ENCODE results near the gene RSPH6A. TPM values are rescaled to one million over a fixed set of nuclear protein-coding genes. Genes with fewer than 3 reads are reported as not detected.

The RSPH6A gene
- total RNA-seq, 2 donors from 2014 or later = not detected

DNA sequence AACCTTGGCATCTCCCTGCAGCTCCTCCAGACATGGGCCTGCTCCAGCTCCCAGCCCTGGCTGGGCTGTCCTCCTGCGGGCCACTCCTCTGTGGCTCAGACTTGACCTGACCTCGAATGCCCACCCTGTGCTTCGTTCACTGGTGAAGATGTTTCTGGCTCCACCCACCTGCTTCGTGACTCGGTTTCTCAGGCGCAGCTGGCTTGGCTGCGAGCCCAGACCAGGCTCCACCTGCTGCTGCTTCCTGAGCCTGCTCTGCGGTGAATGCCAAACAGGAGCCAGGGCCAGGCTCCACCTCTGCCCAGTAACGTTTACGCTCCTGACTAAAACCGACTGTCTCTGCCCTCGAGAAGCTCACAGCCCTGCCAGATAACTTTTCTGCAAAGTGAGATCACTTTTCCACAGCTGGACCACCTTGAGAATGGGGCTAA is 8.9 kb upstream of the RSPH6A start:
- Histone ChIP-seq H3K4me3 (no peak overlapping the region), H3K27me3 (no peaks in the 10 kb centered on the region), H3K4me1 (no peaks in the 10 kb centered on the region), H3K36me3 (peaks cover 88% of the 10 kb centered on the region), H3K27ac (no peak overlapping the region), H3K9me3 (no peaks in the 10 kb centered on the region)
- TF ChIP-seq, protein P1, sequence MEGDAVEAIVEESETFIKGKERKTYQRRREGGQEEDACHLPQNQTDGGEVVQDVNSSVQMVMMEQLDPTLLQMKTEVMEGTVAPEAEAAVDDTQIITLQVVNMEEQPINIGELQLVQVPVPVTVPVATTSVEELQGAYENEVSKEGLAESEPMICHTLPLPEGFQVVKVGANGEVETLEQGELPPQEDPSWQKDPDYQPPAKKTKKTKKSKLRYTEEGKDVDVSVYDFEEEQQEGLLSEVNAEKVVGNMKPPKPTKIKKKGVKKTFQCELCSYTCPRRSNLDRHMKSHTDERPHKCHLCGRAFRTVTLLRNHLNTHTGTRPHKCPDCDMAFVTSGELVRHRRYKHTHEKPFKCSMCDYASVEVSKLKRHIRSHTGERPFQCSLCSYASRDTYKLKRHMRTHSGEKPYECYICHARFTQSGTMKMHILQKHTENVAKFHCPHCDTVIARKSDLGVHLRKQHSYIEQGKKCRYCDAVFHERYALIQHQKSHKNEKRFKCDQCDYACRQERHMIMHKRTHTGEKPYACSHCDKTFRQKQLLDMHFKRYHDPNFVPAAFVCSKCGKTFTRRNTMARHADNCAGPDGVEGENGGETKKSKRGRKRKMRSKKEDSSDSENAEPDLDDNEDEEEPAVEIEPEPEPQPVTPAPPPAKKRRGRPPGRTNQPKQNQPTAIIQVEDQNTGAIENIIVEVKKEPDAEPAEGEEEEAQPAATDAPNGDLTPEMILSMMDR (IDR thresholded peaks at IDR 0.05) = no peak
- no peak for DNase-seq (ENCODE audit: low spot score)

DNA sequence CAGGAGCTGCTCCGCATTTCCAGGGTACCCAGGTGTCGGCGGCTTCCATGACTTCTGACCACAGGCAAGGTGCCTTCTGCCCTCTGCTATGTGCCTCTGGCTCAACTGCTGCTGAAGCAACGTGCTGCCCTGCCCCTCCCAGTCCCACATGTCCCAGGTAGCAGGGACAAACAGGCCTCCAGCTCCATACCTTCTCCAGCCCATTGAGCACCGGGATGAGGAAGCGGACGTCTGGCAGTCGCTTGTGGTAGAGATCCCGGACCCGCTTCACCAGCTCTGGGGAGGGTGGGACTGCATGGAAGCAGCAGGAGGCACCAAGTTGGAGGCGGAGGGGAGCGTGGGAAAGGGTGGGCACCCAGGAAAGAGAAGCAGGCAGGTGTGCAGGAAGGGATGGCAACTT is 8.1 kb upstream of the RSPH6A start:
- H3K36me3 ChIP-seq = peaks cover 80% of the 10 kb centered on the region
- no peak for DNase-seq (ENCODE audit: low spot score)
- TF ChIP-seq, protein P1 (IDR thresholded peaks at IDR 0.05) = no peak
- no peaks in the 10 kb centered on the region for H3K9me3 ChIP-seq
- no peaks in the 10 kb centered on the region for H3K4me1 ChIP-seq
- no peak overlapping the region for H3K27ac ChIP-seq
- H3K27me3 ChIP-seq = no peaks in the 10 kb centered on the region
- H3K4me3 ChIP-seq = no peak overlapping the region

DNA sequence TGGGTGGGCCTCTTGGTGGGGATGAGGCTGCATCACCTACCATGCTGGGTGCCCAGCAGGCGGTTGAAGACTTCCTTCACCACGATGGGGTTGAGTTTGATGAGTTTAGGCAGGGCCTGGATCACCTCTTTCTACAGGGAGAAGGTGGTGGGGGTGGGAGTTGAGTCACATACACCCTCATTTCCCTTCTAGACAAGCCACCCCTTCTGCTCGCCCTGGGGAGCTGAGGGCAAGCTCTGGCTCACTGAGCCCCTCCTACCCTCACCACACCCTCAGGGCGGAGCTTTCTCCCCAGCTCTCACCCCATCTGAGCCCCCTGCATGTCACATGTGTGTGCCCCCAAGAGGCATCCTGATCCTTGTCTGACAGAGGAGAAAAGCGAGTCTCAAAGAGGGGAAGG is 7.6 kb upstream of the RSPH6A start:
- no peaks in the 10 kb centered on the region for H3K9me3 ChIP-seq
- no peak overlapping the region for H3K4me3 ChIP-seq
- DNase-seq (ENCODE audit: low spot score) = no peak
- H3K27ac ChIP-seq = no peak overlapping the region
- peaks cover 75% of the 10 kb centered on the region for H3K36me3 ChIP-seq
- TF ChIP-seq, protein P1 (IDR thresholded peaks at IDR 0.05) = no peak
- H3K4me1 ChIP-seq = no peaks in the 10 kb centered on the region
- no peaks in the 10 kb centered on the region for H3K27me3 ChIP-seq

DNA sequence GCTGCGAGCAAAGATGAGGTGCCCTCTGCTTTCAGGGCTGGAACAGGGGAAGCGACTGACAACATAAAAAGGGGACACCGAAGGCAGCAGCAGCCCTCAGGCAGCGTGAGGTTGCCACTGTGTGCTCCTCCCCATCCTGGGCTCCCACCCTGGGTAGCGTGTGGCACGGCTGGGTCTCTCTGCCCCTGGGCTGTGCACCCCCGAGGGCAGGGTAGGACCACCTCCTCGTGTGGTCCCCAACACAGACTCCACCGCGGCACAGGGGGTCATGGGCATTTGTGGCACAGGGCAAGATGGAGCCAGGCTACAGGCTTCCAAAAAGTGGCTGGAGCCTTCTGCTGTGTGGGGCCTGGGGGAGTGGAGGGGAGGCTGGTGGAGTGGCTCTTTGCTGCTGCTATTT is 6.5 kb upstream of the RSPH6A start:
- Histone ChIP-seq H3K27me3 (no peaks in the 10 kb centered on the region), H3K36me3 (peaks cover 63% of the 10 kb centered on the region), H3K4me3 (no peak overlapping the region), H3K27ac (no peak overlapping the region), H3K4me1 (peaks cover 0 to 5% of the 10 kb centered on the region in 2 donors), H3K9me3 (no peaks in the 10 kb centered on the region)
- DNase-seq (ENCODE audit: low spot score) = no peak
- TF ChIP-seq, protein P1 (IDR thresholded peaks at IDR 0.05) = no peak

DNA sequence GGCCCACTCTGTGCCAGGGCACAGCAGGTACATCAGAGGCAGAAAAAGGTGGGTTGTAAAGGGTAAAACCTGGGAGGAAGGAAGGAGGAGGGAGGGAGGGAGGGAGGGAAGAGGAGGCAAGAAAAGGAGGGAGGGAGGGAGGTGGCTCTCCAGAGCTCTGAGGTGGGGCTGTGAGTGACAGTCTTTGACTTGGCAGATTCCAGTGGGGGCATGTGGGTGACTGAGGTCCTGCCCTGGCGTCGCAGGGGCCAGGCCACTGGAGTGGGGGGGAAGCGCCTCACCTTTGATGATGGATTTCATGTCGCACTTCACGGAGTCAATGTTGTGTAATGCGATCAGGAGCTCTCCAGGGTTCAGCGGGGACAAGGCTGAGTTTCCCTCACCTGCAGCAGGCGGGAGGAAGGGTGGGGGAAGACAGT is 6.0 kb upstream of the RSPH6A start:
- H3K36me3 ChIP-seq = peaks cover 59% of the 10 kb centered on the region

More for the DNA sequence above, 6.0 kb upstream of the RSPH6A start:
- no peak for DNase-seq (ENCODE audit: low spot score)
- Histone ChIP-seq H3K27me3 (no peaks in the 10 kb centered on the region), H3K27ac (no peak overlapping the region), H3K4me3 (no peak overlapping the region), H3K9me3 (no peaks in the 10 kb centered on the region), H3K4me1 (peaks cover 0 to 9% of the 10 kb centered on the region in 2 donors)
- TF ChIP-seq, protein P1 (IDR thresholded peaks at IDR 0.05) = no peak
